NB4 (cell line): ENCODE data around the gene SKA3.
"Not testable (repeated sequence)": the region's sequence is repeated elsewhere in the genome, so short reads cannot be mapped to it uniquely, and the experiment has no call there.

ENCODE experiments used
- CTCF ChIP-seq: IDR thresholded peaks from one replicate; pipeline ENCODE4 v1.5.1; 2012; ENCODE audit warnings: low read depth, low read length
- MAX ChIP-seq: IDR thresholded peaks from 2 replicates; pipeline ENCODE4 v1.6.1; 2011; ENCODE audit warnings: low read depth, low read length
- MYC ChIP-seq: IDR thresholded peaks from 2 replicates; pipeline ENCODE4 v1.6.1; 2011; ENCODE audit warnings: low read depth, low read length
- POLR2A ChIP-seq: IDR thresholded peaks from 2 replicates; pipeline ENCODE4 v1.6.1; 2011; ENCODE audit warnings: mild to moderate bottlenecking; ENCODE audit not compliant: insufficient read length; ENCODE audit errors: extremely low read depth

GRCh38 chr13:21197606-21198225, 21.4 kb upstream of the SKA3 start:
- not testable (repeated sequence) for TF ChIP-seq CTCF, POLR2A, MYC, MAX
